Amniotic stem cell (primary cell): Measurements from ENCODE around the gene GARS1.
"Not testable (repeated sequence)": the region's sequence is repeated elsewhere in the genome, so short reads cannot be mapped to it uniquely, and the experiment has no call there.

Experiments used
- DNase-seq: peaks from one replicate; lab custom pipeline; 2025; lab: John Stamatoyannopoulos, UW

The GARS1 gene

GRCh38 chr7:30575910-30576309 is 18.8 kb upstream of the GARS1 start:
- no peak for DNase-seq

GRCh38 chr7:30583181-30583580 is 11.5 kb upstream of the GARS1 start:
- DNase-seq, result no peak

GRCh38 chr7:30584415-30584814 is 10.3 kb upstream of the GARS1 start:
- no peak for DNase-seq

- DNase-seq, result no peak
Measured at GRCh38 chr7:30584965-30585364, 9.7 kb upstream of the GARS1 start.

- no peak for DNase-seq
Measured at GRCh38 chr7:30585675-30586074, 9.0 kb upstream of the GARS1 start.

GRCh38 chr7:30587547-30587946 is 7.1 kb upstream of the GARS1 start:
- DNase-seq, result not testable (repeated sequence)

- DNase-seq, result no peak
Measured at GRCh38 chr7:30589111-30589510, 5.6 kb upstream of the GARS1 start.

GRCh38 chr7:30594048-30594539 is 584 bp upstream of the GARS1 start:
- no peak for DNase-seq

GRCh38 chr7:30595436-30596013 is 847 bp downstream of the GARS1 start:
- no peak for DNase-seq

GRCh38 chr7:30596014-30596641 is 1.4 kb downstream of the GARS1 start:
- no peak for DNase-seq

- no peak for DNase-seq
Measured at GRCh38 chr7:30596721-30597120, 2.0 kb downstream of the GARS1 start.

- DNase-seq, result no peak
Measured at GRCh38 chr7:30598121-30598876, 3.6 kb downstream of the GARS1 start.

GRCh38 chr7:30604901-30605300 is 10.2 kb downstream of the GARS1 start:
- DNase-seq, result no peak

GRCh38 chr7:30605832-30606231 is 11.2 kb downstream of the GARS1 start:
- DNase-seq, result no peak

GRCh38 chr7:30612658-30613265 is 18.1 kb downstream of the GARS1 start:
- no peak for DNase-seq

- no peak for DNase-seq
Measured at GRCh38 chr7:30613366-30614325, 19.0 kb downstream of the GARS1 start.

GRCh38 chr7:30616318-30616717 is 21.6 kb downstream of the GARS1 start:
- DNase-seq, result no peak

- no peak for DNase-seq
Measured at GRCh38 chr7:30617359-30617758, 22.7 kb downstream of the GARS1 start.

GRCh38 chr7:30618080-30618676 is 23.5 kb downstream of the GARS1 start:
- no peak for DNase-seq

- no peak for DNase-seq
Measured at GRCh38 chr7:30618961-30619360, 24.3 kb downstream of the GARS1 start.

- DNase-seq, result no peak
Measured at GRCh38 chr7:30625283-30625682, 30.6 kb downstream of the GARS1 start.
